HL-60 (cell line): ENCODE data around the gene PTK7.

Experiments
- GABPA ChIP-seq: IDR thresholded peaks from 2 replicates; pipeline ENCODE4 v1.6.1; 2012; ENCODE audit warnings: low read depth
- POLR2AphosphoS5 ChIP-seq: IDR thresholded peaks from 2 replicates; pipeline ENCODE4 v1.6.1; 2012; ENCODE audit warnings: low read depth
- SPI1 ChIP-seq: IDR thresholded peaks from 2 replicates; pipeline ENCODE4 v1.6.1; 2012; ENCODE audit warnings: low read depth, mild to moderate bottlenecking, borderline replicate concordance
- TF ChIP-seq, protein P1 (sequence below): IDR thresholded peaks from one replicate; pipeline ENCODE4 v1.5.1; 2011; ENCODE audit warnings: low read length, control low read depth, inconsistent platforms; ENCODE audit not compliant: insufficient read depth
- TF ChIP-seq, protein P2 (sequence below): IDR thresholded peaks from 2 replicates; pipeline ENCODE4 v1.6.1; 2012; ENCODE audit warnings: low read depth; ENCODE audit not compliant: insufficient replicate concordance

DNA sequence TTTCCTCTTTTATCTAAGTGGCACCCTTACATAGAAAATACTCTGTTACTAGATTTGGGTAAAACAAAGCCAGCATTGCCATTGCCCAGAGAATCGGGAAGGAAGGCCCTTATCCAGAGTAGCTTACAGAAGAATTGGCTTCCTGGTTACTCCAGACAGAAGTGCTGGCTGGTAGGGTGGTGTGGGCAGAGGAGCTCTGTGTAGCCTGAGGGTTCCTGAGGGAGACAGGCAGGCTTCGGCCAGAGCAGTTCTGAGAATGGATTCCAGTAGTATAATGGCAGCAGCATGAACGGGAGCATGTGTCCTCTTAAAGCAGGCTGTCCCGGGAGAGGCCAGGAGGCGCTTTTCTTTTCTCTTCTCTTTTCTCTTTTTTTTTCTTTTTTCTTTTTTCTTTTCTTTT, 117.8 kb downstream of the PTK7 start:
- TF ChIP-seq, protein P1, sequence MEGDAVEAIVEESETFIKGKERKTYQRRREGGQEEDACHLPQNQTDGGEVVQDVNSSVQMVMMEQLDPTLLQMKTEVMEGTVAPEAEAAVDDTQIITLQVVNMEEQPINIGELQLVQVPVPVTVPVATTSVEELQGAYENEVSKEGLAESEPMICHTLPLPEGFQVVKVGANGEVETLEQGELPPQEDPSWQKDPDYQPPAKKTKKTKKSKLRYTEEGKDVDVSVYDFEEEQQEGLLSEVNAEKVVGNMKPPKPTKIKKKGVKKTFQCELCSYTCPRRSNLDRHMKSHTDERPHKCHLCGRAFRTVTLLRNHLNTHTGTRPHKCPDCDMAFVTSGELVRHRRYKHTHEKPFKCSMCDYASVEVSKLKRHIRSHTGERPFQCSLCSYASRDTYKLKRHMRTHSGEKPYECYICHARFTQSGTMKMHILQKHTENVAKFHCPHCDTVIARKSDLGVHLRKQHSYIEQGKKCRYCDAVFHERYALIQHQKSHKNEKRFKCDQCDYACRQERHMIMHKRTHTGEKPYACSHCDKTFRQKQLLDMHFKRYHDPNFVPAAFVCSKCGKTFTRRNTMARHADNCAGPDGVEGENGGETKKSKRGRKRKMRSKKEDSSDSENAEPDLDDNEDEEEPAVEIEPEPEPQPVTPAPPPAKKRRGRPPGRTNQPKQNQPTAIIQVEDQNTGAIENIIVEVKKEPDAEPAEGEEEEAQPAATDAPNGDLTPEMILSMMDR, result no peak
- TF ChIP-seq POLR2AphosphoS5, result no peak
- TF ChIP-seq, protein P2, sequence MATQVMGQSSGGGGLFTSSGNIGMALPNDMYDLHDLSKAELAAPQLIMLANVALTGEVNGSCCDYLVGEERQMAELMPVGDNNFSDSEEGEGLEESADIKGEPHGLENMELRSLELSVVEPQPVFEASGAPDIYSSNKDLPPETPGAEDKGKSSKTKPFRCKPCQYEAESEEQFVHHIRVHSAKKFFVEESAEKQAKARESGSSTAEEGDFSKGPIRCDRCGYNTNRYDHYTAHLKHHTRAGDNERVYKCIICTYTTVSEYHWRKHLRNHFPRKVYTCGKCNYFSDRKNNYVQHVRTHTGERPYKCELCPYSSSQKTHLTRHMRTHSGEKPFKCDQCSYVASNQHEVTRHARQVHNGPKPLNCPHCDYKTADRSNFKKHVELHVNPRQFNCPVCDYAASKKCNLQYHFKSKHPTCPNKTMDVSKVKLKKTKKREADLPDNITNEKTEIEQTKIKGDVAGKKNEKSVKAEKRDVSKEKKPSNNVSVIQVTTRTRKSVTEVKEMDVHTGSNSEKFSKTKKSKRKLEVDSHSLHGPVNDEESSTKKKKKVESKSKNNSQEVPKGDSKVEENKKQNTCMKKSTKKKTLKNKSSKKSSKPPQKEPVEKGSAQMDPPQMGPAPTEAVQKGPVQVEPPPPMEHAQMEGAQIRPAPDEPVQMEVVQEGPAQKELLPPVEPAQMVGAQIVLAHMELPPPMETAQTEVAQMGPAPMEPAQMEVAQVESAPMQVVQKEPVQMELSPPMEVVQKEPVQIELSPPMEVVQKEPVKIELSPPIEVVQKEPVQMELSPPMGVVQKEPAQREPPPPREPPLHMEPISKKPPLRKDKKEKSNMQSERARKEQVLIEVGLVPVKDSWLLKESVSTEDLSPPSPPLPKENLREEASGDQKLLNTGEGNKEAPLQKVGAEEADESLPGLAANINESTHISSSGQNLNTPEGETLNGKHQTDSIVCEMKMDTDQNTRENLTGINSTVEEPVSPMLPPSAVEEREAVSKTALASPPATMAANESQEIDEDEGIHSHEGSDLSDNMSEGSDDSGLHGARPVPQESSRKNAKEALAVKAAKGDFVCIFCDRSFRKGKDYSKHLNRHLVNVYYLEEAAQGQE, result no peak
- TF ChIP-seq SPI1, result no peak
- TF ChIP-seq GABPA, result no peak
